MCF 10A (cell line): ENCODE results near the gene GLT6D1. TPM values are rescaled to one million over a fixed set of nuclear protein-coding genes. Genes with fewer than 3 reads are reported as not detected.

Experiments
- BruUV-seq: library from RNA; stranded (reverse); fragments of 400-500 nt; replicated peaks from 2 replicates; lab custom pipeline; 2021; lab: Mats Ljungman, UMichigan
- CTCF ChIA-PET: fragments of 300-600 bp; sonication (Branson Sonifier 250); formaldehyde crosslinking; extraction: SDS; loops from one replicate; lab custom pipeline; 2021; ENCODE audit warnings: antibody characterized with exemption, inconsistent platforms; lab: Yijun Ruan, JAX
- POLR2A ChIA-PET: fragments of 300-600, 350-650 bp; sonication (Branson Sonifier 250); formaldehyde crosslinking; extraction: SDS; loops from one replicate; lab custom pipeline; 2020; ENCODE audit warnings: antibody characterized with exemption, inconsistent platforms; lab: Yijun Ruan, JAX
- DNase-seq: peaks from one replicate; pipeline ENCODE4 v3.0.0-alpha.2; 2018; ENCODE audit not compliant: unreplicated experiment
- H3K27ac Mint-ChIP-seq: one replicate; pipeline ENCODE4 v1.8.0; 2022; ENCODE audit warnings: mild to moderate bottlenecking, low read depth, mixed read lengths; ENCODE audit not compliant: unreplicated experiment
- H3K27me3 Mint-ChIP-seq: one replicate; pipeline ENCODE4 v1.8.0; 2022; ENCODE audit warnings: mixed read lengths; ENCODE audit not compliant: insufficient read depth, unreplicated experiment
- H3K36me3 Mint-ChIP-seq: one replicate; pipeline ENCODE4 v1.8.0; 2022; ENCODE audit warnings: mild to moderate bottlenecking, moderate library complexity, mixed read lengths; ENCODE audit not compliant: insufficient read depth, unreplicated experiment
- H3K4me1 Mint-ChIP-seq: one replicate; pipeline ENCODE4 v1.8.0; 2022; ENCODE audit warnings: mixed read lengths; ENCODE audit not compliant: insufficient read depth, unreplicated experiment
- H3K4me3 Mint-ChIP-seq: one replicate; pipeline ENCODE4 v1.8.0; 2022; ENCODE audit warnings: mild to moderate bottlenecking, moderate library complexity, mixed read lengths; ENCODE audit not compliant: unreplicated experiment
- H3K9me3 Mint-ChIP-seq: one replicate; pipeline ENCODE4 v1.8.0; 2022; ENCODE audit warnings: mixed read lengths; ENCODE audit not compliant: unreplicated experiment
- CTCF ChIP-seq: fragments of 200-600 bp; IDR thresholded peaks from one replicate; pipeline ENCODE4 v1.8.0; 2022; ENCODE audit warnings: antibody characterized with exemption, mild to moderate bottlenecking; ENCODE audit not compliant: unreplicated experiment
- intact Hi-C: fragments of 100-400 bp; cut with micrococcal nuclease; formaldehyde crosslinking; loops from 2 replicates; pipeline ENCODE4 v1.14.1; 2022
- total RNA-seq: library from RNA; stranded (reverse); gene quantifications from 2 replicates; pipeline ENCODE4 v1.2.3, GENCODE V29; 2022

GLT6D1 gene
- total RNA-seq, 1 experiment from 2014 or later, result not detected

DNA sequence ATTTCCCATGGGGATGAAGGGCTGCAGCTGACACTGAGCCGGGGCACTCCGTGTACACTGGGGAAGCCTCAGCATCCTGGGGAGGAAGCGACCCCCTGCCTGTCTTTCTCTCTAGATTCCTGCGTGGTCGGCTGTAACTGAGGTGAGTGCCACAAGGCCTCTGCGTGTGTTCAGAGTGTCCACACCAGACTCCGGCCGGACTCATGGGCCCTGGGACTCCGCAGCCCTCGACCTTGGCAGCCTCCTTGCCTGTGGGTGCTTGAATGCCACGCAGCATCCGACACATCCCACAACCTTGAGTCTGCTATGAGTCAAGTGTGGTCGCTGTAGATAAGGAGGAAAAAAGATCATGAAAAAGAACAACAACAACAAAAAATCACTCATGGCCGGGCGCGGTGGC lies 54.4 kb downstream of the GLT6D1 start:
- Mint-ChIP-seq H3K27ac (no peak overlapping the region), H3K27me3 (peaks cover 4% of the 10 kb centered on the region), H3K4me1 (no peaks in the 10 kb centered on the region), H3K36me3 (no peaks in the 10 kb centered on the region), H3K4me3 (no peak overlapping the region), H3K9me3 (no peaks in the 10 kb centered on the region)
- no peak for DNase-seq
- no TSS peak for BruUV-seq
- ChIA-PET CTCF (interaction anchor here (1.3 kb wide), 1 partner anchor 18 kb away, joined by 4 read pairs; no protein-coding TSS in a partner anchor), POLR2A (no interaction called here)
- no peak for TF ChIP-seq CTCF
- intact Hi-C loops, result no loop called here

DNA sequence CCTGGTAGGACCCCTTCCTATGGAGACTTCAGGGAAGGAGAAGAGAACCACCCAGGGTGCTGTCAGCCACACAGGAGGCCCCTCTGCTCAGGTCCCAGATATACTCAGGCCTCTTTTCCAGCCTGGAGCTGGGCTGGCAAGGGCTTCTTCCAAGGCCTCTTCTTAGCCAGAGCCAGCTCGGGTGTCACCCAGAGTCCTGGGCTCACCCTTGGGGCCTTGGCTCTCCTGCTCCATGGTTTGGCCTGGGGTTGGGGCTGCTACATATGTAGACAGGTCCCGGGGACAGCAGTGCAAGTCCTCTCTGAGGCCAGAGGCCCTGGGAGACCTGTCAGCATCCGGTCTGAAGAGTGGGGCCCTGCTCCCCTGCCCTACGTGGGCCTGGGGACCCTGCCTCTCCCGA lies 55.0 kb downstream of the GLT6D1 start:
- ChIA-PET POLR2A (no interaction called here), CTCF (no interaction called here)
- intact Hi-C loops, result no loop called here
- Mint-ChIP-seq H3K4me1 (no peaks in the 10 kb centered on the region), H3K27me3 (no peaks in the 10 kb centered on the region), H3K9me3 (no peaks in the 10 kb centered on the region), H3K27ac (no peak overlapping the region), H3K36me3 (no peaks in the 10 kb centered on the region), H3K4me3 (no peak overlapping the region)
- TF ChIP-seq CTCF, result no peak
- BruUV-seq, result no TSS peak
- no peak for DNase-seq

DNA sequence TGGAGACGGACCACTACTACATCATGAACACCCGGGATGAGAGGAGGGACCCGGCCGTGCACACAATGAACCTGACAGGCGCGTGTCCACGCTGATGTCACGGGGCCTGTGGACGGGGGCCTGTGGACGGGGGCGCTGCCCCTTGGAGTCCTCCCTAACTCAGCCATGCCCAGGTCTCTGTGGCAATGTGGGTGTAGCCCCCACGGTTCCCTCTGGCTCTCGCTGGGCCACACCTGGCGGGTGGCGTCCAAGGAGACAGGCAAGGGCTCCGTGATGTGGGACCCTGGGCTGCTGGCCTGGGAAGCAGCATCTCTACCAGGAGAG lies 55.7 kb downstream of the GLT6D1 start:
- ChIA-PET CTCF (no interaction called here), POLR2A (no interaction called here)
- no peak for DNase-seq
- H3K4me1 Mint-ChIP-seq, result no peaks in the 10 kb centered on the region
- no peak for TF ChIP-seq CTCF
- no peaks in the 10 kb centered on the region for H3K9me3 Mint-ChIP-seq
- intact Hi-C loops, result no loop called here
- H3K36me3 Mint-ChIP-seq, result no peaks in the 10 kb centered on the region
- no peaks in the 10 kb centered on the region for H3K27me3 Mint-ChIP-seq
- BruUV-seq, result no TSS peak
- no peak overlapping the region for H3K27ac Mint-ChIP-seq
- no peak overlapping the region for H3K4me3 Mint-ChIP-seq

DNA sequence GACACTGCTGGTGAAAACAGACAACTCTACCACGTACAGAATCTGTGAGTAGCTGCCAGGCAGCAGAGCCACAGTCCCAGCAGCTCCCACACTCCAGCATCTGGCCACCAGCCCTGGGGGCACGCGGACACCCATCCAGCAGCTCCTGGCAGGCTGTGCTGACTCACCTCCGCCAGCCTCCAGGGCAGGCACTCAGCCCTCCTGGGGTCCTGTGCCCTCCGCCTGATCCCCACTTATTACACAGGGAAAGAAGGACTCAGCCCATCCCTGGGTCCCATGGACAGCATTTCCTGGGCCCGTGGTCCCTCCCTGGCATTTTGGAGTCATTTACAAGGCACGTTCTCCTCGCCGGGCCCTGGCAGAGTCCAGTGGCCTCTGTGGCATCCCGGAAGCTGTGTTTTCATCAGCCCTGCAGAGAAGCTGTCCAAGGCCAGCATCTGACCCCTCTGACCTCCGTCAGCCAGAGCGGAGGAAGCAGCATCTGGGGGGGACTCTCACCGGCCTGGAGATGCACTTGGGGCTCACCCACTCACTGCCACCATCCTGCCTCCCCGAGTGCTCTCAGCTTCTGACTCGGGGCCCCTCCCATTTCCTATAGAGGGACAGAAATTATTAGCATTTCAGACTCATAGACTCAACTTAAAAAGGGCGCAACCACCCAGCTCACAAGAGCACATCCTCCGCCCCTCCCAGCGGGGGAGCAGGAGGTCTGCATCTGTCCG lies 56.2 kb downstream of the GLT6D1 start:
- Mint-ChIP-seq H3K36me3 (no peaks in the 10 kb centered on the region), H3K27ac (no peak overlapping the region), H3K4me3 (no peak overlapping the region), H3K4me1 (no peaks in the 10 kb centered on the region), H3K27me3 (no peaks in the 10 kb centered on the region), H3K9me3 (no peaks in the 10 kb centered on the region)
- no peak for TF ChIP-seq CTCF
- DNase-seq, result no peak
- intact Hi-C loops, result no loop called here
- no TSS peak for BruUV-seq
- CTCF ChIA-PET, result no interaction called here
- POLR2A ChIA-PET, result interaction anchor here (0.6 kb wide), 1 partner anchor 990 kb away, joined by 4 read pairs; no protein-coding TSS in a partner anchor
